Right lobe of liver (tissue), 4 donors: Measurements from ENCODE around the gene KRTAP10-12.

Experiments
- CTCF ChIP-seq, 4 donors: fragments of 200-600 bp in 3 of 4; fragments of 450-650 bp in 1 of 4; IDR thresholded peaks; one replicate each; pipeline versions ENCODE4 v1.5.1 to v1.8.0; 2016 to 2022; ENCODE audit warnings: antibody characterized with exemption in 4 of 4, mild to moderate bottlenecking in 2 of 4
- POLR2A ChIP-seq: fragments of 450-650 bp; IDR thresholded peaks from one replicate; pipeline ENCODE4 v1.6.1; 2017; ENCODE audit warnings: antibody characterized with exemption, mild to moderate bottlenecking
- donor health status: DM: no; HTN: no; CAD: no.
- donor health status: DM: no; HTN: no; CAD: no.
- donor health status: DM: no; HTN: yes; CAD: no.

GRCh38 chr21:44736291-44737004, 39.5 kb downstream of the KRTAP10-12 start:
- TF ChIP-seq CTCF (IDR thresholded peaks at IDR 0.05) = no peak
- no peak for TF ChIP-seq POLR2A
